HG02840 (cell line): ENCODE data around the gene IFFO2.

ENCODE experiments used
- ATAC-seq: cut with Tn5 transposase; IDR thresholded peaks from one replicate; pipeline ENCODE4 v1.9.1; 2021; ENCODE audit warnings: mild to moderate bottlenecking, moderate library complexity, moderate number of reproducible peaks; ENCODE audit not compliant: unreplicated experiment, low FRiP score

The IFFO2 gene

DNA sequence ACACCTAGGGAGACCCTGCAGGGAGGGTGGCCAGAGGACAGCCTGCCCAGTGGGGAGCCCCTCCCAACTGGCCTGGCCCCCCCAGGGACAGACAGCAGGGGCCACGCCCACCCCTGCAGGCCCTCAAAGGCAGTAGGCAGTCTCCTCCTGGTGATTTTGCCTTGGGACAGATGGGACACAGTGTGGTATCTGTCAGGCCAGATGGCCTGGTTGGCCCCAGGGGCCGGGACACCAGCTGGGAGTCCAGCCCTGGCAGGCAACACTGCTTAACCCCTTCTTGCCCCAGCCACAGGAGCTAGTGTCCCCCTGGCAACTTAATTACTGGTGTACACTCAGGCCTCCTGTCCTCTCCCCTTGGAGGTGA, 17.8 kb downstream of the IFFO2 start:
- ATAC-seq, result no peak

DNA sequence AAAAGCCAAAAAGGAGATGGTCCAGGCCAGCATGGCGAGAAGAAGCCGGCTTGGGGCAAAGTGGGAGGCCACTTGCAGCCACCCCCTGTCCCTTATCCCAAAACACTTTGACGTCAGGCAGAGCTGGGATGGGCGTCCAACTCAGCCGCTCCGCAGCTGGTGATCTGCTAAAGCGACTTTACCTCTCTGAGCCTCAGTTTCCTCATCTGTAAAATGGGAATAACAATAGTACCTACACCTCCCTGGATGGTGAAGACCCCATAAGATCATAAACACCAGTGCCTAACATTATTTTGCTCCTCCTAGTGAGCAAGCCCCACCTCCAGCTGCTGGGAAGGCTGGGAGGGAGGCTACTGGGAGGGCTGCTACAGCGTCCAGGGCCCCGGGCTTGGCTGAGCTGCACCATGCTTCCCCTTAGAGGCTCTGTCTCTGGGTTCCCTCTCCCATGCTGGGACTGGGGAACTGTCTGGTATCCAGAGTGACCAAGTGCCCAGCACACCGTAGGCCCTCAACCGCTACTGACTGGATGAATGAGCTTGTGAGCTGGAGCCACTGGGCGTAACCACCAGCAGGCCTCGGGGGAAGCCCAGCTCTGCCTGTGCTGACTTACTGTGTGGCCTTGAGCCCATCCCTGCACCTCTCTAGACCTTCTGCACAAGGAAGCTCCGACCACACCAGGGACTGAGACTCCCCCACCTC, 18.3 kb downstream of the IFFO2 start:
- no peak for ATAC-seq

DNA sequence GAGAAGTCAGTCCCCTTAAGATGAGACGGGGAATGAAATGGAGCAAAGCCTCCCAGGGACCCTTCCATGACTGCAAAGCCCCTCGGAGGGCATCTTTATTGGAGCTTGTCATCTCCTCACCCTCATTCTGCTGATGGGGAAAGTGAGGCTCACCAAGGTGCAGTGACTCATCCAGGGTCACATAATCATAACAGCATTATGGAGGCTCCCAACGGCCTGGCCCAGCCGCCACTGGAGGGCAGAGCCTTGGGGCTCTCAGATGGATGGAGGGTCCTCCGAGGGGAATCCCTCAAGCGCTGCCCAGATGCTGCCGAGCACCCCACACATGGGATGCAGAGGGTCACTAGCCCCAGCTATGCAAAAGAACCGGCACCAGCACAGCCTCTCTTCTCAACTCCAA, 18.9 kb downstream of the IFFO2 start:
- ATAC-seq, result no peak

DNA sequence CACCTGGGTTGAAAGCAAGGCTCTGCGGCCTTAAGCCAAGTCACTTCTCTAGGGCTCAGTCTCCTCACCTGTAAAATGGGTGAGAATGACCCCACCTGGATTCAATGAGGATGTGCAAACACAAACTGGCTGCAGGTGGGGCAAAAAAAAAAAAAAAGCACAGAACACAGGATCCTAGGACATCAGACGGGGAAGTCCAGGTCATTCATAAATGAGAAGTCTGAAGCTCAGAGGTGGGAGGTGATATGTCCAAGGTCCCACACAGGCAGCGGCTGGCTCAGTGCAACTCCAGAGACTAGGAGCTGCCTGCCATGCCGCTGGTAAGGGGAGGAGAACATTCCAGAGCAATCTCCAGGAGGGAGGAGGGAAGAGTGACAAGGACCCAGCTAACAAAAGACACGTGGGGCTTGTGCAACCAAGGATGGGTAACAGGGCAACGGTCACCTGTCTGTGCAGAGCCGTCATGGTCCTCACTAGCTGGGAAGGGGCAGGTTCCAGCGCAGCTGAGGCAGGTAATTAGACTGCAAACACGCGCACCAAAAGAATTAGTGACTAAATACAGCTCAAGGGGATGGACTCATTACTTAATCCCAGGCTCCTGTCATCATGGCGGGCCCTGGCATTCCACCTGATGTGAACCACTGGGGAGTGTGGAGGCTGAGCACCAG, 19.5 kb downstream of the IFFO2 start:
- no peak for ATAC-seq

DNA sequence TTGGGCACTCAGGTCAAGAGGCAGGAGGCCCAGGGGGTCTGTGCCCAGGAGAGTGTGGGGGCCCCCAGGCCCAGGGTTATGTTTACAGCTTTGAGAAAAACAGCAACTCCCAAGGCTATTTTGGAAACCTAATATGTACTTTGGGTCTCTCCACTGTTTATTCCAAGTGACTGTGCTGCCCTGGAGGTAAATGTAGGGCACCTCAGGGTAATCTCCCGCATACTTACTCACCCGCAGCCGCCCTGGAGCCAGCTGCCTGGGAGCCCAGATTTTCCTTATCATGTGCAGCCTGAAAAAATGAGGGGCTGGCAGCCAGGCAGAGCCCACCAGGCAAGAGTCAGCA, 20.0 kb downstream of the IFFO2 start:
- ATAC-seq, result no peak

DNA sequence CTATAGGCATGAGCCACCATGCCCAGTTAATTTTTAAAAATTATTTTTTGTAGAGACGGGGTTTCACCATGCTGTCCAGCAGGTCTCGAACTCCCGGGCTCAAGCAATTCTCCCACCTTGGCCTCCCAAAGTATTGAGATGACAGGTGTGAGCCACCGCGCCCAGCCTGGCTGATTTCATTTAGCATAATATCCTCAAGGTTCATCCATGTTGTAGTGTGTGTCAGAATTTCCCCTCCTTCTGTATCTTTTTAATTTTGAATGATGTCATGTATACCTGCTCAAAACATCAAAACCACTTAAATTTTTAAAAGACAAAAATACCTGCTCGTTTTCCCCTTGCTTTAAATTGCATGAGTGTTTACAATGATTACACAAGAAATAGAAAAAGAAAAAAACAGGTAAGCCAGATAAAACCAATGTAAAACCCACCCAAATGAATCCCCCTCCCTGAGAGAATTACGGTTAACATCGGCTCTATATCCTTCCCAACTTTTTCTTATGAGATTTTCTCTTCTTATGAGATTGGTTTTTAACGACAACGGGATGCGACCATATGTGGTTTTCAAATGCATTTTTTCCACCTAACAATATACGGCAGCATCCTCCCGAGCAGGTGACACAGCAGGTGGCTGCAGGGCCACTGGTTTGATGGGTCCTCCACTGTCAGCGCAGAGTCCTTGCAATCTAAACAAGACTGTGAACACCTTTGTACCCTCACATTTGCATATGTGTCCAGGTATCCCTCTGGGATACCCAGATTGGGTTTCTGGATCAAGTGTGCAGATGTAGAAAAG, 22.1 kb downstream of the IFFO2 start:
- ATAC-seq, result no peak

DNA sequence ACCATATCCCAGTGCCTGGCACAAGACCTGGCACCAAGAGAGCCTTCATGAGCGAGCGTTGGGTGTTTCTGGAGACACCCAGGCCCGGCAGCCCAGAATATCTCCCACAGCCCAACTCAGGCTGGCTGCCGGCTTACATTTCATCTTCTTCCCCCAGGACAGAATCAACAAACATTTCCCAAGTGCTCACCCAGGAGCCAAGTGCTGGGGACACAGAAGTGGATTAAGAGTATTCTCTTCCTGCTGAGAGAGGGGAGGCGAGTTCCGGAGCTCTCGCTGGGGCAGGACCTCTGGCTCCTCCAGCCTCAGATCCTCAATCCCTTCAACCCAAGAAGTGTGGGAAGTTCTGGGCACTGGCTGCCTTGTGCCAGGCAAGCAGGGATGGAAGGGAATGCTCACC, 23.6 kb downstream of the IFFO2 start:
- no peak for ATAC-seq

DNA sequence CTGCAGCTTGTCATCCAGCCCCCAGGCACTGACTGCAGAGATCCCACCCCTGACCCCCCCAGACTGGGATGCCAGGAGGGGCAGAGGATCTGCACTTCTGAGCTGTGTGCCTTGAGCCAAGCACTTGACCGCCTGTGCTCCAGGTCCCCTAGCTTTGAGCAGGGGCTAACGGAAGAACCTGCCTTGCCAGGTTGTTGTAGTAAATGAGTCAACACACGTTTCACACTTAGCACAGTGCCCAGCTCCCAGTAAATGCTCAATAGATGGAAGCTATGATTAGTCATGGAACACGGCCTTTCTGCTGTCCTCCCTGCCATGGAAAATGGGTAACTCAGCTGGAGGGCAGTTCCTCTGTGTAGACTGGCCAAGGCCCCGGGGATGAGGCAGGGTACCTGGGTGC, 24.1 kb downstream of the IFFO2 start:
- no peak for ATAC-seq

DNA sequence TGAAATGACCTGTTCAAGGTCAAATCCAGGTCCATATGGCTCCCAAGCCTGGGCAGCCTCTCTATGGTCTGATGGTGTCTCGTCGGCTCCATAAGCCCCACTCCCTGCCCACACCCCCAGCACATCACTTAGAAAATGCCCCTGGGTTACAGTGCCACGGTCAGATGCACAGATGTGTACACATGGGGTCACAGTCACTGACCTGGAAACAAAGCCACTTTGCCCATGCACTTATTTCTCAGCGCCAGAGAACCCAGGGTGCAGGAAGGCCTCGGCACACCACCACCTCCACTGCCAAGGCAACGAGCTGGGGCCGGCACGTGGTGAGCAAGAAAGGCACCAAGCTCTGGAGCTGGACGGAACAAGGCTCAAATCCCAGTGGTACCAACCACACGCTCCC, 24.7 kb downstream of the IFFO2 start:
- no peak for ATAC-seq

DNA sequence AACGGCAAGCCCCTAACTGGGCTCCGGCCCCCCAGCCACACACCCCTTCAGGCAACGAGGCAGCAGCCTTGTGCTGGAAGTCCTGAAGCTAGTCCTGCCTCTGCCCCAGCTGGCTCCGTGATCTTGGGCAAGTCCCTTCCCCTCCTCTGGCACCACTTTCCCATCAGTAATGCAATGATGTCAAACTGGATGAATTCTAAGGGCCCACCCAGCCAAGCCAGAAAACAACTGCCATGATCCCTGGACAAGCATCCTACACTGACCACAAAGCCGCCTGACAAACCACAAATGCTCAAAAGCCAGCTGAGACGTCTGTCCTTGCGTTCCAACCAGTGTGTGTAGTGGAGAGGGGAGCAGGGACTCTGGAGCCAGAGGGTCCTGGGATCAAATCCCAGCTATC, 26.8 kb downstream of the IFFO2 start:
- ATAC-seq, result no peak

DNA sequence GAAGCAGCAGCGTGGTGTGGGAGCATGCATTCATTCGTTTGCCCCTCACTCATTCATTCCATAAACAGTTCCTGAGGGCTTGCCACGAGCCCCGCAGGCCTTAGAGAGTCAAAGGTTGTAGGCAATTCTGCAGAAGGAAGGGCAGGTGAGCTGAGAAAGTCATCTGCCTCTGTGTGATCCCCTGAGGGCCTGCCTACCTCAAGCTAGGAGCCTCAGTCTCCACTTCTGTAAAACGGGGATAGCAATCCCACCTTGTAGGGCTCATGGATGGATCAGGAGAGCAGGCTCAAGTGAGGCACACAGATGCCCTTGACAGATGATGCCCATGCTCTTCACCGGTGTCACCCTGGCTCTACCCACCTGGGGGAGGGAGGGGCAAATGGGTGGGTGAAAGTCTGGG, 27.5 kb downstream of the IFFO2 start:
- ATAC-seq, result no peak

DNA sequence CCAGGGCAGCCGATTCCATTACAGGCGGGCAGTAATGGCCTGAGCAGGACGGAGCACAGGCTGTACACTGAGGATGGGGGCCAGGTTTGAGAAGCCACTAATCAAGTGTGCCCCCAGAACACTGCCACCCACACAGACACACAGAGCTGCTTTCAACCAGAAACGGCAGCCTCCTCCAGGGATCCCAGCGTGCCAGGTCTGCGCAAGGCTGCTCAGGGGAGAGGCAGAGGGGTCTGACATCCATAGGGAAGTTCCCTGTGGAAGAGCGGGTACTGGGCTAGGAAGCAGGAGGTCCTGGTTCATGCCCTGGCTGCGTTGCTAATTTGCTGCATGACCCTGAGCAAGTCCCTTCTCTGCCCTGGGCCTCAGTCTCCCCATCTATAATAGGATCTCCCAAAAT, 28.1 kb downstream of the IFFO2 start:
- ATAC-seq, result no peak

DNA sequence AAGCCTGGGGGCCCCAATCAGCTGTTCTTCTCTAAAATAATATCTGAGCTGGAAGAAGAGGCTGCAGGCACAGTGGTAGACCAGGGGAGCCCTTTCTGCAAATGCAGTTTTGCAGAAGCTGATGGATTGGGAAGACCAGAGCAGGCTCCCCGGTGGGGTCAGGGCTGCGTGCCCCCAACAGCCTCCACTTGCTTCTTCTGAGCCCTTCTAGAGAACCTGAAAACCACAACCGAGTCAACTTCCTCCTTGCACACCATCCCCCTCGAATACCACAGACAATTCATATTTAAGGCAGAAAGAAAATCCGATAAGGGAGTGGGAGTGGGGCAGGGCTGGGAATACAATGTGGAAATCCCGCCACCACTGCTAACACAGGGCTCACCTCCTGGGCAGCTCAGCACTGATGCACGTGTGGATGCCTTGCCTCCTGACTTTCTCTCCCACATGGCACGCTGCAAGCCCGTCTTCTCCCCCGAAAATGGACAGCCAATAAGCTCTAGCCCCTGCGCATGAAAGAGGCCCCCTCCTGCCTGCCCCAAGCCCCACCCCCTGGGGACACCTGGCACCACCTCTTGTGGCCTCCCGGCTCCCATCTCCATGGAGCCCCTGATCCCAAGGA, 28.7 kb downstream of the IFFO2 start:
- ATAC-seq, result no peak

DNA sequence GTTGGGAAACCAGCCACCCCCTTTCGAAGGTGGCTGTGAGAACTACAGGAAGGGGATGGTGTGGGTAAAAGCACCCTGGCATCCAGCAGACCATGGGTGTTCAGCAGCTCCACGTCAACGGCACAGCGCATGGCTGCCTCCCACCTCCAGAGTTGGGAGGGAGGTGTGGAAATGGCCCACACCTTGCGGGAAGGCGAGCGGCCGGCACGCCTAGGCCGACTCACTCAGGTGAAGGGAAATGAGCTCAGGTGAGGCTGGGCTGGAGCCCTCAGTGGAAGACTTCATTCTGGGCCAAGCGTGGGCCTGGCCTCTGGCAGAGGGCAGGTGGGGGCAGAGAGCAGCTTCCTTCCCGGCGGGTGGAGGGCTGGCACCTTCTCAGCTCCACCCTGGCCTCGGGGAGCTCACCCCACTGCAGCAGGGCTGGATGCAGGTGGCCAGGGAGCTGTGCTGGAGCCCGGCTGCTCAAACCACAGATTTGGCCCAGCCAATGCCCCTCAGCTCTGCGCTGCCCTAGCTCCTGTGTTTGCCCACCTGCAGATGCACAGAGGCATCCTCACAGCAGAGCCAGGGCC, 29.3 kb downstream of the IFFO2 start:
- ATAC-seq, result peak; percentile 11

DNA sequence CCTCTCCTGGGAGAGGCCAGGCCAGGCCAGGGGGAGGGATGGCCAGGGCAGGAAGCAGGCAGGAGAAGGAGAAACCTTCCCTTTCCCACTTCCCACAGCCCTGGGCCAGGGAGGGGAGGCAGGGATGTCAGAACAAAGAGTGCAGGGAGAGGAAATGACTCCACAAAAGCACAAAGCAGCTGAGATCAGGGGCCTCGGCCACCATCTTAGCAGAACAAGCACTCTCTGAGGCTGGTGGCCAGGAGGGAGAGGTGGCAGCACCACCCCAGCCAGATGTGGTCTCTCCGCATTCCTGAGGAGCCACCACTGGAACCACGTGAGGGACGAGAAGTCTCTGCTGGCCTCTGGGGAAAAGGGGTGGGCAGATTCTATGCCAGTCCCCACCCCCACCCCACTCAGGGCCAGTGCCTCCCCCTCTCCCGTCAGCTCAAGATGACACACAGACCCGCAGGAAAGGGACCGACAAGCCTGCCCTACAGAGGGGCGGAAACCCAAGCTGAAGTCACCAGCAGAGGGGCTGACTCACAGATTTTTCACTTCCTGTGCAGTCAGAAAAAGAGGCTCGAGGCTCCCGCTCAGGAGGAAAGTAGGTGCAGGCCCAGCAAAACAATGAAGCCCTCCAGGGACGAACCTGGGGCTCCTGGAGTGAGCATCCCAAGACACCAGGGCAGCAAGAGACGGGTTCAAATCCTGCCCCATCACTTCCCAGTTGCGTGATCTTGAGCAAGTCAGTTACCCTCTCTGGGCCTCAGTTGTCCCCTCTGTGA, 30.0 kb downstream of the IFFO2 start:
- peak; percentile 51 for ATAC-seq

DNA sequence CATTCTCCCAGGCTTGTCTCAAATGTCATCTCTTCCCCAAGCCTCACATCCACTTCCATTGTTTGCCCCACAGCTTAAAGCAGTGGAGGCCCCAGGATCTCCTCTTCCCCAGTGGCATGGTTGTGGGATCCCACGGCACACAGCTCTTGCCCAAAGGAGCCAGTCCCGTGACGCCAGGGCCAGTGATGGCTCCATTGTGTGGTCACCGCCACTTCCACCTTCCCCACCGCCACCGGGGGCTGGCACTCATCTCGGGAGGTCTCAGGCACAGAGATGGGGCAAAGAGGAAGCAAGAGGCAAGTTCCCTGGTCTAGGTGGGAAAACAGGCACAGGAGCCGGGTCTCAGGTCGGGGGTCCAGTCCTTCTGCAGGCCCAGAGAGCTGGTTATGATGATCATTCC, 31.2 kb downstream of the IFFO2 start:
- no peak for ATAC-seq

DNA sequence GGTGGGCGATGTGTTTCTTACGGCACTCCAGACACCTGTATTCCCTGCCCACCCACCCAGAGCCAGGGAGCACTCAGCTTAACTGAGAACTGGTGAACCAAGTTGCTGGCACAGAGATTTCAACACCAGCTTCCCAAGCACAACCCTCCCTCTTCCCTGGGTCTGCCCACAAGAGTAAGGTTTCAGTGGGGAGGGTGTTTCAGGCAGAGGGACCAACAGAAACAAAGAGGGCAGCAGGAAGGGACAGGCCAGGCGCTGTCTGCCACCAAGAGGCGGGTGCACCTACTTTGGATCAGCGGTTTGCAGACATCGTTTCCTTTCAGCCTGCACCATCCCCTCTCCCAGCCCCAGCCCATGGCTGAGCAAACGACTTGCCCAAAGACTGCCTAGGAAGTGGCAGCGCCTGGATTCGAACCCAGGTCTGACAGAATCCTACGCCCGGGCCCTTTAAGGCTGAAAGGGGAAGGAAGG, 32.2 kb downstream of the IFFO2 start:
- ATAC-seq, result no peak

DNA sequence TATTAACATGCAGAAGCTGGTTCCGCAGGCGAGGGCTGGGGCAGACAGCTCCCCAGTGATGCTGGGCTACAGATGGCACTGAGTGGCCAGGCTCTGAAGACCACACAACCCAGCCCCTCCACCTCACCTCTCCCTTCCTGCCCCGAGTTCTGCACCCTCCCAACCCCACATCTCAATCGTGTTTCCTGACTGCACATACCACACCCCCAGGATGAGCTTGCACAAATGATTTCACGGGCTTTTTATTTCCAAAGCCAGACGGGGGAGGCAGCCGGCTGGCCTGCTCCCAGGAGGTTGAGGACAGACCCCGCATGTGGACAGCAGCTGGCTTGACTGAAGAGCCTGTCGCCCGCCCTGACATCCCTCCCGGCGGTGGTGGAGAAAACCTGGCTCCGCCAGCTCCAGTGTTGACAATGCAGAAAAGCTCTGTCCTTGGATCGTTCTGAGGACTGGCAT, 32.7 kb downstream of the IFFO2 start:
- ATAC-seq, result no peak

DNA sequence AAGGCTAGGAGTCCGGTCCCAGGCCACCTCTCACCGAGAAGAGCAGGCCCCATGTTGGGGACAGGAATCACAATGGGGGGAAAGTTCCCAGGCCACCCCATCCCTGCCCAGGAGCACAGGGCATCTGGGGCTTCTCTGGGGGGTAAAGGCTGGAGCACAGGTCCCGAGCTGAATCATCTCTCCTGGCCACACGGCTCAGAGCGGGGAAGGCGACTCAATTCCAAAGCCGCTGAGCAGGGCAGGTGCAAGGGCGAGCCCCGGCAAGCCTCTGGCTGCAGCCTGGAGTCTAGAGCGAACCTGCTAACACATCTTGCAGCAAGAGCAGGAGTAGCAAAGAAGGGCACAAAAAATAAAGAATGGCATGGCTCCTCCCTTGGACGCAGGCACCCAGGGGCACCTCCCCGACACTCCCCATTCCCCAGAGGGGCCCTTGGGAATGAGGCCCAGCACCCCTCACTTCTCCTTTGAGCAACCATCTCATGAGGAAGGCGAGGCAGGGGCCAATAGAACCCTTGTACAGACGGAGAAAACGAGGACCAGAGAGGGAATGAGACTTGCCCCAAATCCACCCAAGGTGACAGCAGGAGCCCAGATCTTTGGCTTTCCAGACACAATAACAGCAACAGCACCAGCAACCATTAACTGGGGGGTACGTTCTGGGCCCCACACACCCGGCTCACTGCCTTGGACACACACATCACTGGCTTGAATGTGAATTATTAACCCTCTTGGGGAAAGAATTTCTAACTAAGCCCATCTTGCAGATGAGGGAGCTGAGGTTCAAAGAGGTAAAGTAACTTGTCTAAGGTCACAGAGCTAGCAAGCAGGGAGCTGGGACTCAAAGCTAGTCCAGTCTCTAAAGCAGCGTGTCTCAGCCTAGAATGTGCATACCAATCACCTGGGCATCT, 33.4 kb downstream of the IFFO2 start:
- ATAC-seq, result no peak
